Activated CD4-positive, alpha-beta T cell treated with anti-CD3 and anti-CD28 coated beads, Interleukin-2, amount 50 U/mL, for 16 hours (primary cell): Measurements from ENCODE around the gene GRIN3A.
A peak's percentile ranks its signal among the peaks of the same experiment; 100 is the strongest.
"Not testable (repeated sequence)": the region's sequence is repeated elsewhere in the genome, so short reads cannot be mapped to it uniquely, and the experiment has no call there.

Experiments
- DNase-seq: peaks from one replicate; pipeline ENCODE4 v3.0.0-alpha.2; 2020

GRIN3A gene

GRCh38 chr9:101629636-101630035 lies 108.8 kb downstream of the GRIN3A start:
- no peak for DNase-seq

GRCh38 chr9:101628173-101628572 lies 110.3 kb downstream of the GRIN3A start:
- no peak for DNase-seq

GRCh38 chr9:101626295-101626694 lies 112.2 kb downstream of the GRIN3A start:
- DNase-seq, result peak; percentile 42

GRCh38 chr9:101625876-101626275 lies 112.6 kb downstream of the GRIN3A start:
- no peak for DNase-seq

GRCh38 chr9:101620452-101620851 lies 118.0 kb downstream of the GRIN3A start:
- DNase-seq, result no peak

- peak; percentile 56 for DNase-seq
These were observed 119.7 kb downstream of the GRIN3A start for GRCh38 chr9:101618698-101619097.

- DNase-seq, result no peak
These were observed 132.9 kb downstream of the GRIN3A start for GRCh38 chr9:101605547-101605946.

GRCh38 chr9:101604296-101604695 lies 134.2 kb downstream of the GRIN3A start:
- no peak for DNase-seq

GRCh38 chr9:101601904-101602765 lies 136.3 kb downstream of the GRIN3A start:
- DNase-seq, result peak; percentile 27

- no peak for DNase-seq
These were observed 143.7 kb downstream of the GRIN3A start, which contains the start of gene PPP3R2 for GRCh38 chr9:101594796-101595195. Gene PPP3R2 (minus strand): TSS chr9:101594969. CDS start chr9:101594921, 48 bp downstream.

- no peak for DNase-seq
These were observed 145.1 kb downstream of the GRIN3A start for GRCh38 chr9:101593345-101593744.

- DNase-seq, result no peak
These were observed 145.7 kb downstream of the GRIN3A start for GRCh38 chr9:101592788-101593187.

- no peak for DNase-seq
These were observed 146.5 kb downstream of the GRIN3A start for GRCh38 chr9:101591787-101592446.

GRCh38 chr9:101590901-101591300 lies 147.5 kb downstream of the GRIN3A start:
- no peak for DNase-seq

GRCh38 chr9:101590074-101590473 lies 148.4 kb downstream of the GRIN3A start:
- DNase-seq, result not testable (repeated sequence)

- no peak for DNase-seq
These were observed 151.0 kb downstream of the GRIN3A start for GRCh38 chr9:101587332-101588043.

GRCh38 chr9:101586651-101587050 lies 151.8 kb downstream of the GRIN3A start:
- DNase-seq, result peak; percentile 81

- no peak for DNase-seq
These were observed 152.7 kb downstream of the GRIN3A start for GRCh38 chr9:101585740-101586139.

- DNase-seq, result no peak
These were observed 155.9 kb downstream of the GRIN3A start for GRCh38 chr9:101582553-101582952.

GRCh38 chr9:101579711-101580545 lies 158.5 kb downstream of the GRIN3A start:
- no peak for DNase-seq

GRCh38 chr9:101578378-101578777 lies 160.1 kb downstream of the GRIN3A start:
- no peak for DNase-seq

- peak; percentile 6 for DNase-seq
These were observed 163.6 kb downstream of the GRIN3A start for GRCh38 chr9:101574731-101575333.
